DND-41 (cell line): ENCODE data around the gene GLS.

Experiments used
- ATAC-seq: fragments of 200-7000 bp; cut with Tn5 transposase; 3 replicates; pipeline ENCODE4 v1.9.1; 2021; ENCODE audit warnings: low read depth; ENCODE audit not compliant: insufficient read depth
- DNase-seq: peaks from one replicate; pipeline ENCODE4 v3.0.0-alpha.2; 2020
- H2AFZ ChIP-seq: 2 replicates; pipeline ENCODE4 v1.6.0; 2012; ENCODE audit warnings: low read depth, low read length
- H3K27ac ChIP-seq: 2 replicates; pipeline ENCODE4 v1.5.1; 2012; ENCODE audit warnings: low read length, inconsistent platforms
- H3K27me3 ChIP-seq: fragments of 200-600 bp; sonication (generic); 2 replicates; pipeline ENCODE4 v1.6.0; 2012; ENCODE audit warnings: low read length, mild to moderate bottlenecking, inconsistent platforms; ENCODE audit not compliant: insufficient read depth, poor library complexity
- H3K36me3 ChIP-seq: 2 replicates; pipeline ENCODE4 v1.5.1; 2012; ENCODE audit warnings: low read length, inconsistent platforms; ENCODE audit not compliant: insufficient read depth
- H3K4me1 ChIP-seq: 2 replicates; pipeline ENCODE4 v1.5.1; 2012; ENCODE audit warnings: mild to moderate bottlenecking, low read length; ENCODE audit not compliant: insufficient read depth
- H3K4me2 ChIP-seq: 2 replicates; pipeline ENCODE4 v1.6.0; 2012; ENCODE audit warnings: mild to moderate bottlenecking, moderate library complexity, low read length, inconsistent platforms; ENCODE audit not compliant: insufficient read depth
- H3K4me3 ChIP-seq, 2 experiments: fragments of 200-600 bp in 1 of 2; shearing (Covaris generic) in 1 of 2; 2 replicates each; pipeline ENCODE4 v1.5.1; 2012 to 2016; ENCODE audit warnings: inconsistent platforms in 2 of 2, low read length in 2 of 2, mild to moderate bottlenecking in 2 of 2, low read depth in 1 of 2, moderate library complexity in 1 of 2
- H3K79me2 ChIP-seq: 2 replicates; pipeline ENCODE4 v1.6.0; 2012; ENCODE audit warnings: low read length, inconsistent platforms; ENCODE audit not compliant: insufficient read depth
- H3K9ac ChIP-seq: 2 replicates; pipeline ENCODE4 v1.6.0; 2012; ENCODE audit warnings: low read depth, mild to moderate bottlenecking, inconsistent platforms, low read length, moderate library complexity
- H3K9me3 ChIP-seq: 2 replicates; pipeline ENCODE4 v1.5.1; 2012; ENCODE audit warnings: low read length, moderate library complexity, mild to moderate bottlenecking, inconsistent platforms; ENCODE audit not compliant: insufficient read depth, severe bottlenecking
- H4K20me1 ChIP-seq: 2 replicates; pipeline ENCODE4 v1.6.0; 2012; ENCODE audit warnings: low read length; ENCODE audit not compliant: insufficient read depth
- CTCF ChIP-seq: IDR thresholded peaks from 2 replicates; pipeline ENCODE4 v1.5.1; 2012; ENCODE audit warnings: borderline replicate concordance, low read length, moderate library complexity, mild to moderate bottlenecking; ENCODE audit not compliant: poor library complexity, severe bottlenecking; ENCODE audit errors: extremely low read depth
- EZH2 ChIP-seq: IDR thresholded peaks from 3 replicates; pipeline ENCODE4 v1.6.1; 2012; ENCODE audit warnings: borderline replicate concordance, low read depth, mild to moderate bottlenecking, moderate library complexity, low read length, inconsistent platforms; ENCODE audit not compliant: severe bottlenecking

GLS gene

DNA sequence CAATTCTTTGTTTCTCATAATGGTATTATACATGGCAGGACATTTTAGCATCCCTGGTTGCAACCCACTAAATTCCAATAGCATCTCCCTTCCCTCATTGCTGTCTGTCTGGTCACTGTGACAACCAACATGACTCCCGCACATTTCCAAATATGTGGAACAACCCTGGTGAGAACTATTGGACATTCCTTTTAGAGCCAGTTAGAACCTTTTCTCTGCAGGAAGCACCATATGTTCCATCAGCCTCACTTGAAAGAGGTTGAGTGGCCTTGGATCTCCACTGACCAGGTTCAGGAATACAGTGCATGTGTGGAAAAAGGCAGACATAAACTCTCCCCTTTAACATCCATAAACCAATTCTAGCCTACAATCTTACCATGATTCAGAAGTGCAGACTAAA, 25.9 kb upstream of the GLS start:
- Histone ChIP-seq H3K4me2 (no peak overlapping the region), H3K9me3 (no peaks in the 10 kb centered on the region), H3K36me3 (no peaks in the 10 kb centered on the region), H3K4me1 (no peaks in the 10 kb centered on the region), H3K4me3 (no peak overlapping the region), H4K20me1 (no peaks in the 10 kb centered on the region), H3K9ac (no peak overlapping the region), H3K79me2 (no peaks in the 10 kb centered on the region), H2AFZ (no peak overlapping the region), H3K27ac (no peak overlapping the region), H3K27me3 (peaks cover 4% of the 10 kb centered on the region)
- DNase-seq, result no peak
- ATAC-seq, result no peak
- no peak for TF ChIP-seq EZH2
- no peak for TF ChIP-seq CTCF

DNA sequence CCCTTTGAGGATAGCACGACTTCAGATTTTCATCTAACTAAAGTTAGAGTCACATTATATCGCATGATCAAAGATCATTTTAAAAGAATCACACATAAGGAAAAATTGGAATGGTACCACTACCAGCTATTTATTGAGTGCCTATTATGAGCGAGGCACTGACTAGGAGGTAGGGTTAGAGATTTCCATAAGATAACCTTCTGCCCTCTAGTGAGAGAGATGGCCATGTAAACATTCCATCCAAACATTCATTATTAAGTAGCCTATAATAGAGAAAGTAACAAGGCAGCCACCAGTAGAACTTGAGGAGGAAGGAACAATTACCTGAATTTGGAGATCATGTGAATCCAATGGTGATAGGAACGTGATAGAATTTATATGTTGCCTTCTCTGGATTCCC, 25.4 kb upstream of the GLS start:
- no peak overlapping the region for H3K4me3 ChIP-seq
- no peak for ATAC-seq
- no peak for TF ChIP-seq CTCF
- no peak for TF ChIP-seq EZH2

GRCh38 chr2:190856985-190857384, 23.6 kb upstream of the GLS start:
- no peak overlapping the region for H2AFZ ChIP-seq
- no peak overlapping the region for H3K4me2 ChIP-seq
- H3K79me2 ChIP-seq, result no peaks in the 10 kb centered on the region
- H3K27me3 ChIP-seq, result peaks cover 4% of the 10 kb centered on the region
- H3K4me1 ChIP-seq, result no peaks in the 10 kb centered on the region
- no peaks in the 10 kb centered on the region for H3K36me3 ChIP-seq
- H4K20me1 ChIP-seq, result no peaks in the 10 kb centered on the region
- H3K27ac ChIP-seq, result no peak overlapping the region
- H3K9ac ChIP-seq, result no peak overlapping the region
- H3K9me3 ChIP-seq, result no peaks in the 10 kb centered on the region
- no peak for TF ChIP-seq EZH2
- ATAC-seq, result no peak; the same call in 2 of the 3 replicates
- H3K4me3 ChIP-seq, result no peak overlapping the region
- no peak for DNase-seq

More for the DNA sequence above, 25.4 kb upstream of the GLS start:
- Histone ChIP-seq H4K20me1 (no peaks in the 10 kb centered on the region), H3K9ac (no peak overlapping the region), H3K9me3 (no peaks in the 10 kb centered on the region), H3K27ac (no peak overlapping the region), H3K79me2 (no peaks in the 10 kb centered on the region), H3K36me3 (no peaks in the 10 kb centered on the region), H3K4me1 (no peaks in the 10 kb centered on the region), H2AFZ (no peak overlapping the region), H3K4me2 (no peak overlapping the region), H3K27me3 (peaks cover 4% of the 10 kb centered on the region)
- DNase-seq, result no peak

- Histone ChIP-seq H3K27me3 (no peaks in the 10 kb centered on the region), H3K27ac (no peak overlapping the region), H4K20me1 (no peaks in the 10 kb centered on the region), H3K36me3 (no peaks in the 10 kb centered on the region), H2AFZ (no peak overlapping the region), H3K4me1 (peaks cover 3% of the 10 kb centered on the region; the same call in 1 of the 2 replicates), H3K9me3 (no peaks in the 10 kb centered on the region), H3K9ac (no peak overlapping the region), H3K4me3 (no peak overlapping the region), H3K79me2 (no peaks in the 10 kb centered on the region), H3K4me2 (no peak overlapping the region)
- no peak for ATAC-seq
- no peak for DNase-seq
- TF ChIP-seq CTCF (no peak), EZH2 (no peak)
Measured at GRCh38 chr2:190858817-190859216, 21.8 kb upstream of the GLS start.
